CD4-positive, alpha-beta T cell treated with Interferon alpha-2 for 1 hour (primary cell): Measurements from ENCODE around the gene OLIG2.
A peak's percentile ranks its signal among the peaks of the same experiment; 100 is the strongest.

Experiments
- DNase-seq, 2 donors: peaks; one replicate each; pipeline ENCODE4 v3.0.0-alpha.2; 2020 to 2022

Gene OLIG2

DNA sequence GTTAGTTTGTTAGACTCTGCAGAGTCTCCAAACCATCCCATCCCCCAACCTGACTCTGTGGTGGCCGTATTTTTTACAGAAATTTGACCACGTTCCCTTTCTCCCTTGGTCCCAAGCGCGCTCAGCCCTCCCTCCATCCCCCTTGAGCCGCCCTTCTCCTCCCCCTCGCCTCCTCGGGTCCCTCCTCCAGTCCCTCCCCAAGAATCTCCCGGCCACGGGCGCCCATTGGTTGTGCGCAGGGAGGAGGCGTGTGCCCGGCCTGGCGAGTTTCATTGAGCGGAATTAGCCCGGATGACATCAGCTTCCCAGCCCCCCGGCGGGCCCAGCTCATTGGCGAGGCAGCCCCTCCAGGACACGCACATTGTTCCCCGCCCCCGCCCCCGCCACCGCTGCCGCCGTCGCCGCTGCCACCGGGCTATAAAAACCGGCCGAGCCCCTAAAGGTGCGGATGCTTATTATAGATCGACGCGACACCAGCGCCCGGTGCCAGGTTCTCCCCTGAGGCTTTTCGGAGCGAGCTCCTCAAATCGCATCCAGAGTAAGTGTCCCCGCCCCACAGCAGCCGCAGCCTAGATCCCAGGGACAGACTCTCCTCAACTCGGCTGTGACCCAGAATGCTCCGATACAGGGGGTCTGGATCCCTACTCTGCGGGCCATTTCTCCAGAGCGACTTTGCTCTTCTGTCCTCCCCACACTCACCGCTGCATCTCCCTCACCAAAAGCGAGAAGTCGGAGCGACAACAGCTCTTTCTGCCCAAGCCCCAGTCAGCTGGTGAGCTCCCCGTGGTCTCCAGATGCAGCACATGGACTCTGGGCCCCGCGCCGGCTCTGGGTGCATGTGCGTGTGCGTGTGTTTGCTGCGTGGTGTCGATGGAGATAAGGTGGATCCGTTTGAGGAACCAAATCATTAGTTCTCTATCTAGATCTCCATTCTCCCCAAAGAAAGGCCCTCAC, at the start of gene OLIG2:
Gene OLIG2 (plus strand): TSS at position 447 of the 954 bp plus-strand sequence. CDS start 928 bp downstream, outside the sequence.
- DNase-seq, result no peak

- no peak for DNase-seq
Observed at GRCh38 chr21:32976791-32977190, 48.9 kb upstream of the OLIG2 start.

GRCh38 chr21:32977216-32977615, 48.5 kb upstream of the OLIG2 start:
- DNase-seq, result no peak

DNA sequence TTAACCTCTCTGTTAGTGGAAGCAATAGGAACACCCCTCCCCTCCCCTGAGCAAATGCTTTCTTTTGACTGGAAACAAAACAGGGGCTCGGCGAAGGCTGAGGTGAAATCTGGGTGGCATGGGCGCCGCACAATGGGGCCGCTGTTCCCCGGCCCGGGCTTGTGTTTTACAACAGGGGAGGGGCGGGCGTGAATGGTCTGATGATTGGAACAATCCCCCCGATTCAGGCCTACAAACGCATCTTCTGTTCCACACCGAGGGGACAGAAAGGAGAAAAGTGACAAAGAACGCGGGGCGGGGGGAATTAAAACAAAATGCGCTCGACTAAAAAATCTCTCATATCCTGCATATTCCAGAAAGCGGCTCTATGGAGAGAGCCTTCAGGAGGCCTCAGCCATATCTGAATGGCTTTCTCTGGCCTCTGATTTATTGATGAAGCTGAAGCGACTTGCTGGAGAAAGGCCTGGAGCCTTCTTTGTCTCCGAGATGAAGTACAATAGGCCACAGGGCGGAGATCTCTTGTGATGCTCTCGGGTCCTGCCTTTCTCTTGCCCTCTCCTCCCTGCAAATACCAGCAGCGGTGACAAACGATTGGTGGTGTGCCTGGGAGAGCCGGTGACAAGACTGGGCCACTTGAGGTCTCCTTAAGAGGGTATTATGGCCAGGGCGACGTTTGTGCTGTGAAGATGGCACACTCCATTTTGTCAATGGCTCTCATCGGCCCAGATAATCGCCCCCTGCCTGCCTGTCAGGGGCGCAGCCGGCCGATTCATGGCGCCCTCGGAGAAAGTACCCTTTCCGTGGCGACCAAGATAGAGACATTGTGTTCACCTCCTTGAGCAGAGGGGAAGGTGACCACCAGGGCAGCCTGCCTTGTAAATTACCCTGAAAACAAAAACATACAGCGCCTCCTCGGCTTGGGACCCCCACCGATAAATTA, 47.1 kb upstream of the OLIG2 start:
- no peak for DNase-seq

DNA sequence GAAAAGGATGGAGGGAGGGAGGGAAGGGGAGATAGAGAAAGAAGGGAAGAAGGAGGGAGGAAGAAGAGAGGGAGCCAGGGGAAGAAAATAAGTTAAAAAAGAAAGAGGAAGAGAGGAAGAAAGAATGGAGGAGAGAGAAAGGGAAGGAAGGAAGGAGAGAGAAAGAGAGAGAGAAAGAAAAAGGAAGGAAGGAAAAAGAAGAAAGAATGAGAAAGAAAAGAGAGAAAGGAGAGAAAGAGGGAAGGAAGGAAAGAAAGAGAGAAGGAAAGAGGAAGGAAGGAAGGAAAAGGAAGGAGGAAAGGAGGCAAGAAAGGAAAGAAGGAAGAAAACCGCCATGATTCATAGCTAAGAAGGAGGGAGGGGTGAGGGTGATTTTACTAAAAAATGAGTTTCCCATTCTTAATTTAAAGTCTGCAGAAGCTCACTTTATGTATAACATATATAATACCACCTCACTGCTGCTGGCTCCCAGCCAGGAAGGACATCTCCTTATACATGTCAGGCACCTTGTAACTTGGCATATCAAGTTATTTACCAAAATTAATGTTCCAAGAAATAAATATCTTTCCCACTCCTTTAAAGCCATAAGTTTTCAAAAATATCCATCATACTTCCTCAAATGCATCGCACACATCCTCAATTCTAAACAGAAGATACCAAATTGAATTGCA, 46.0 kb upstream of the OLIG2 start:
- DNase-seq, result no peak

DNA sequence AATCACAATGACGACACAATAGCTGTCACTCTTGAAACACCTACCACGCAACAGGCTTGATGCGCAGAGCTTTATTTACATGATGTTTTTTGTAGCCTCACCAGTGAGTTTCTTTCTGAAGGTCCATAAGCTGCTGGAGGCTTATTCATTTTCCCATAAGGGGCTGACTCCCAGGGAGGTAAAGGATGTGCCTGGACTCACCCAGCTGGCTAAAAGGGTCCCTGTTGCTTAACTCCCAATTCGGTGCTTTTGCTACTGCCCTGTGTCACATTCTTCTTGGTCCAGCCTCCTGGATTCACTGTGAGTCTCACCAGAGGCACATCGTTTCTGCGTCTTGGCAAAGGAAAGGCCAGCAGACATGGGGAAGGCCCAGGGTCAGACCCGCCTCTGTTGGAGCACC, 44.6 kb upstream of the OLIG2 start:
- DNase-seq, result no peak

DNA sequence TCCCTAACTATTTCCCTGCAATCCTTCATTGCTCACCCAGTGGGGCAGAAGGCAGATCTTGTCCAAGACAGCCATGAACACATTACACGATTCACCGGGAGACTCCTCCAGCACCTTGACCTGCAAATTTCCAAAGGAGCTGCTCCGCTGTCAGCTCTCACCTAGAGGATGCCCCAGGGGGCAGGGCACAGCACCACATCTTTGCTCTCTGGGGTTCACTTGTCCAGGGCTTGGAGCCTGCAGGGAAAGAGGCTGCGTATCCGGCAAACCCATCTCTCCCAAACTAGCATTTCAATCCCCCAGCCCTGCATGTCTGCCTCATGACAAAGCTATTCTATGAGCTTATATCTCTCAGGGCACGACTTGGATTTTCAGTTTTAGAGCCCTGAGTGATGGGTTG, 35.1 kb upstream of the OLIG2 start:
- DNase-seq, result no peak

DNA sequence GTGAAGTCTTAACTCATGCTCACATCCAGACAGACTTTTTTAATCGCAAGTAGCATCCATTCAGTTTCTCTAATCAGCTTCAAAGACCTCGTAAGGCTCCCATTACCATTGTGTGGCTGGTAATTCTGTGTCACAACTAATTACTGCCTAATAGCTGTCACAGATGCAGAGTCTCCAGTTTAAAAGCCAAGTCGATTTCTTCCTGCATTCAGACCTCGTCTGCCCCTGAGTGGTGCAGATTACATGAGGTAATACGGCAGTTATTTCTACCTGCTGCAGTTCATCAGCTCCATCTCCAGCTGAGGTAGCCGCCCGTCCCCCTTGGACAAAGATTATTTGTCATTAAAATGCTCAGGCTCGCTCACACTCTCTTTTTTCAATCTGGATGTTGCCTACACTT, 34.4 kb upstream of the OLIG2 start:
- DNase-seq, result no peak

- no peak for DNase-seq
Observed at GRCh38 chr21:32993894-32994293, 31.8 kb upstream of the OLIG2 start.

DNA sequence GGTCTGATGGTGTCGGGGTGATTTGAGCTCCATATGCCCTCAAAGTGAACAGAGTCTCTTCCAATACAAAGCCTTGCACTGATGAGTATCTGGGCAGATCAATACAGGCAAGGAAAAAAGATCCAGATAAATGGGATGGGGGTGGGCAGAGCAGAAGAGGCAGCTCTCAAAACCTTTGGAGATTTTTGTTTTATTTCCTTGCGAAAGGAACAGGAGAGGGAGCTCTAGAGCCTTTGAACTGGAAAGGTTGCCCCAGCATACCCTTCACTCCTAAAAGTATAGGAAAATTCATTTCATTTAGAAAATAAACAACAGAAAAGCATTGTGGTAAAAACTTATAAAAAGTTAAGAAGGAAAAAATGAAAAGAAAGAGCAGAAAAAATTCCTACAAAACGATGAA, 31.4 kb upstream of the OLIG2 start:
- peak in 1 of 2 donors; percentile 9 for DNase-seq

- DNase-seq, result peak in 1 of 2 donors; percentile 67
Observed at GRCh38 chr21:33007747-33008146, 18.0 kb upstream of the OLIG2 start.

- no peak for DNase-seq
Observed at GRCh38 chr21:33008333-33009051, 17.2 kb upstream of the OLIG2 start.

DNA sequence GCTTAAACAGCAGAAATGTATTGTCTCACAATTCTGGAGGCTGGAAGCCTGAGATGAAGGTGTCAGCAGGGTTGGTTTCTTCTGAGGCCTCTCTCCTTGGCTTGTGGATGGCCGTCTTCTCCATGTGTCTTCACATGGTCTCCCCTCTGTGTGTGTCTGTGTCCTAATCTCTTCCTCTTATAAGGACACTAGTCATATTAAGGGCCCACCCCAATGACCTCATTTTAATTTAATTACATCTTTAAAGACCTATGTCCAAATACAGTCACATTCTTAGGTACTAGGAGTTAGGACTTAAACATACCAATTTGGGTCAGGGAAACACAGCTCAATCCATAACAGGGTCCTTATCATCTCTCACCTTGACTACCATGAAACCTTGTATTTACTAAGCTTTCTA, 14.8 kb upstream of the OLIG2 start:
- no peak for DNase-seq

DNA sequence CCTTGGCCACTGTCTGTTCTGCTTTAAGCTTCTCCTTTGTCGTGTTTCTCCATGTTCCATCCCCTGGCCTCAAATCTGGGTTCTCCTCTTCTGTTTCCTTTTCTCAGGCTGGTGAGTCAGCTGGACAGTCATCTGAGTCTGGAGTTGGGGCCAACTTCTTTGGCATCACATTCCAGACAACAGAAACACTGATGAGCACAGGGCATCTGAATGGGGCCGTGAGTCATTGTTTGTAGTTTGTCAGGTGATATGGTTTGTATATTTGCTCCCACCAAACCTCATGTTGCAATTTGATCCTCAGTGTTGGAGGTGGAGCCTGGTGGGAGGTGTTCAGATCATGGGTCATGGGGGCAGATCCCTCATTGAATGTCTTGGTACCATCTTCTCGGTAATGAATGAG, 14.3 kb upstream of the OLIG2 start:
- DNase-seq, result peak in 1 of 2 donors; percentile 76

DNA sequence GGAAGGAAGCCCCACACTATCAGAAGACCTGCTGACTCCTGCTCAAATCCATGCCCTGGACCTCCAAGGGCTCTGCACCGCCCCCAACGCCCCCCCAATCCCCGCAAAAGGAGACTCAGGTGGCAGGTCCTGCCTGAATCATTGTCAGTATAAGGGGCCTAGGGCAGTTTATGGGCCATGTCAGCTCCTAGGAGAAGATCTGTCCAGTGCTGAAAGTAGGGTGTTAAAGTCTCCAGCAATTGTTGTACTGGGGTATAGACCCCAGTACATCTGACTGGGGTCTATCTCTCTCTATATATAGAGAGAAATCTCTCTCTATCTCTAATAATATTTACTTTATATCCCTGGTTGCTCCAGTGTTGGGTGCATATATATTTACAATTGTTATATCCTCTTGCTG, 12.1 kb upstream of the OLIG2 start:
- DNase-seq, result no peak

DNA sequence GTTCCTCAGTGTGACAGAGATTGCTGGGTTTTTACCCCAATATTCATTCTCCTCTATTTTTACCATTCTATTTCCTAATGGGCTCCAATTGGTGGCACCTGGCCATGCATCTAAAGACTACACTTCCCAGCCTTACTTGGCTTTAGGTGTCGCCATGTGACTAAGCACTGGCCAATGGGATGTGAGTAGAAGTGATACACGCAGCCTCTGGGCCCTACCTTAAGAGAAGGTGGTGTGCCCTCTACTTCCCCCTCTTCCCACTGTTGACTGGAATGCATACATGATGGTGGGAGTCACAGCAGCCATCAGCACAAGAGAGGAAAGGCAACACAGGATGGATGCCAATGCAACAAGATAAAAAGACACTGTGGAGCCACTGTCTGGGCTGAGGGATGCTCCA, 11.4 kb upstream of the OLIG2 start:
- no peak for DNase-seq

DNA sequence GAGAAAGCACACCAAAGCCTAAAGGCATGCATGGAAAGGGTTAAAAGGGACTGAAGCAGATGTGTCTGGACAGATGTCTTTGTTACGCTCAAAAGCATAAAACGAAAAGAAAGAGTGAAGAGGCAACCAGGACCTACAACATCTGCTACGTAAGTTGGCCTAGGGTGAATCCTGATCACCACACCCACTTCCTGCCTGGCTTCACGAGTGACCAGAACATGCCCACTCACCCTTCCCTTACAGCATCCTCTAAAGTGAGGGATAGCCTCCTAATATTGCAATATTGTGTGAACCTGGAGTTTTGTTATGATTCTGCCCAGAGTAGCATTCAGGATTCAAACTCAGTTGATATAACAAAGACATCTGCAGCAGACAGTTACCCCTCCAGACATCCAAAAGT, 10.6 kb upstream of the OLIG2 start:
- no peak for DNase-seq

DNA sequence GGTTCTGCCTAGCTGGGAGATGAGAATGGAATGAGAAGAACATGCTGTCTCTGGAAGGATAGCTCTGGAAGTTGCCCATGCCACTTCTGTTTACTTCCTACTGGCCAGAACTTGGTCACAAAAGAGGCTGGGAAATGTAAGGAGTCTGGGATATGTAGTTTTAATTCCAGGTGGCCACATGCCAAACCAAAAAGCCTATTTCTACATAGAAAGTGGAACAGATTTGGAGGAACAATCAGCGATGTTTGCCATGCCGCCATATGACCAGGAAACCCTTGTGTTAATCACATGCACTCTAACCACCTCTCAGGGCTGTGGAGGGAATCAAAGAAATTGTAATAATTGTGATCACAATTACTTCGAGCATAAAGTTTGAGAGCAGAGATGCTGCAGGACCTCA, 10.0 kb upstream of the OLIG2 start:
- DNase-seq, result no peak

- DNase-seq, result no peak
Observed at GRCh38 chr21:33018707-33019465, 6.8 kb upstream of the OLIG2 start.

DNA sequence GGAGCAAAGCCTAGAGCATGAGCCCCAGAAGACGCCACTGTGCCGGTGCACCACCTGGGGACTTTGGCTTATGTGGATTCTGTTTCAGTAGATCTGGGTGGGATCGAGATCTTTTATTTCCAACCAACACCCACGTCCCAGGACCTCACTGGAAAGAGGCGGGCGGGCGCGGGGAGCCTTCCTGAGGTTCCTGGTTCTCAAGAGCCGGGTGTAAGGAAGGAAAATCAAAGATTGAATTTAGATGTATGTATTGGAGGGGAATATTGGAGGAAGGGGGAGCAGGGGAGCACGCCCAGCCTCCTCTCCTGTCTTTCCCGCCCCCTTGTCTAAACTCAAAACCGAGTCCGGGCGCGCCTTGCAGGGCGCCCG, 6.2 kb upstream of the OLIG2 start:
- no peak for DNase-seq

DNA sequence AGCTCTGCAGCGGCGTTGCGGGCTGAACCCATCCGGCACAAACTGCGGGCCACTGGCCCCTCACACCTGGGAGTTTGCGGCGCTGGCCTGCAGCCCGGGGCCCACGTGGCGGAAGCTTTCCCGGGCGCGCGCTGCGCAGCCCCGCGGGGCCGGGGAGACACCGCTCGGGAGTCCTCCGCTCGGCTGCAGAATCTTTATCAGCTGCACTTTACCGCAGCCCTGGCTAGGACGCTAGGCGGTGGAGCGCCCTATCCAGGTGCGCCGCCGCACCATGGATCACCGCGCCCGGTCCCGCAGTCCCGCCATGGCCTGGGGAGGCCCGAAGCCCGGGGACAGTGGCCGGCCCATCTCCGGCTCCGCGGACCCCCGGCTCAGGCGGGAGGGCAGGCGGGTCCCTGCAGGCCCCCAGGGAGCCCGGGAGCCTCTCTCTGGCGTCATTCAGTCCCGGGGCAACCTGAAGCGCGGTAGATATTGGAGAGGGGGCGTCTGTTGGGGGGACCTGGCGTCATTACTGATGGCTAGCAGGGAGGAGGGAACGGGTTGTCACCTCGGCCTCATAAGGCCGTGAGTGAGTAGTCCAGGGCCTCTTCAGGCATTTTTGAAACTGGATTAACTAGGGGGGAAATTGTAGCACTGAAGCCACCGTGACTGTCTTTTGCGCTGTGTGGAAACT, 5.7 kb upstream of the OLIG2 start:
- no peak for DNase-seq
